ENCODE measurements around the gene PLPPR1.

DNA sequence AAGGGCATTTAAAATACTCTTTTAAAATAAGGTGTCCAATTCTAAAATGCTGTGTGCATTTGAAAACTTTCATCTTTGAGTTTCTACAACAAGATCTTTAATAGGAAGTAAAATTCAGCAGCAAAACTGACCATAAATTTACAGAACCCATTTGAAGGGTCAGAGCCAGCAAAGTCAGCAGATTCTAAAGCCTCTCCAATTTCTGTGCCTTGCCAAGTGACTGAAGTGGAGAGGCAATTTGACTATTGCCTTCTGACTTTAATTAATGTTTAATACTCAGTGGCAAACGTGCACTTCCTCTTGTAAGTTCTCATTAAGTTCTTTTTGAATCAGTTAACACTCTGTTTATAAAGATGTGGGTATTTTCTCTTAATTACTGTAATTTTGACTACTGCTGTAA, 201.1 kb downstream of the PLPPR1 start:
- TF ChIP-seq, protein P1, sequence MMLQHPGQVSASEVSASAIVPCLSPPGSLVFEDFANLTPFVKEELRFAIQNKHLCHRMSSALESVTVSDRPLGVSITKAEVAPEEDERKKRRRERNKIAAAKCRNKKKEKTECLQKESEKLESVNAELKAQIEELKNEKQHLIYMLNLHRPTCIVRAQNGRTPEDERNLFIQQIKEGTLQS (IDR thresholded peaks at IDR 0.05), result no peak
- TF ChIP-seq FOSL1 (IDR thresholded peaks at IDR 0.05; ENCODE audit: low read depth), result no peak
- TF ChIP-seq, protein P2, sequence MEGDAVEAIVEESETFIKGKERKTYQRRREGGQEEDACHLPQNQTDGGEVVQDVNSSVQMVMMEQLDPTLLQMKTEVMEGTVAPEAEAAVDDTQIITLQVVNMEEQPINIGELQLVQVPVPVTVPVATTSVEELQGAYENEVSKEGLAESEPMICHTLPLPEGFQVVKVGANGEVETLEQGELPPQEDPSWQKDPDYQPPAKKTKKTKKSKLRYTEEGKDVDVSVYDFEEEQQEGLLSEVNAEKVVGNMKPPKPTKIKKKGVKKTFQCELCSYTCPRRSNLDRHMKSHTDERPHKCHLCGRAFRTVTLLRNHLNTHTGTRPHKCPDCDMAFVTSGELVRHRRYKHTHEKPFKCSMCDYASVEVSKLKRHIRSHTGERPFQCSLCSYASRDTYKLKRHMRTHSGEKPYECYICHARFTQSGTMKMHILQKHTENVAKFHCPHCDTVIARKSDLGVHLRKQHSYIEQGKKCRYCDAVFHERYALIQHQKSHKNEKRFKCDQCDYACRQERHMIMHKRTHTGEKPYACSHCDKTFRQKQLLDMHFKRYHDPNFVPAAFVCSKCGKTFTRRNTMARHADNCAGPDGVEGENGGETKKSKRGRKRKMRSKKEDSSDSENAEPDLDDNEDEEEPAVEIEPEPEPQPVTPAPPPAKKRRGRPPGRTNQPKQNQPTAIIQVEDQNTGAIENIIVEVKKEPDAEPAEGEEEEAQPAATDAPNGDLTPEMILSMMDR (IDR thresholded peaks at IDR 0.05 in 2 of 3, conservative IDR thresholded peaks at IDR 0.05 in 1 of 3; ENCODE audit: borderline replicate concordance in 1 of 3, insufficient read depth in 1 of 3, low read depth in 2 of 3, low read length in 2 of 3), result no peak
- TF ChIP-seq POLR2A (IDR thresholded peaks at IDR 0.05; ENCODE audit: borderline replicate concordance, extremely low read depth, insufficient read depth, insufficient read length), result no peak
- TF ChIP-seq ZNF274 (IDR thresholded peaks at IDR 0.05; ENCODE audit: low read depth, low read length), result no peak
- no peak for TF ChIP-seq SIN3A (IDR thresholded peaks at IDR 0.05; ENCODE audit: low read depth)
- no peak for TF ChIP-seq JUND (IDR thresholded peaks at IDR 0.05)
- no peak for TF ChIP-seq YY1 (IDR thresholded peaks at IDR 0.05; ENCODE audit: extremely low read depth, insufficient replicate concordance, low read depth, low read length)
- TF ChIP-seq POLR2AphosphoS5 (IDR thresholded peaks at IDR 0.05; ENCODE audit: low read depth, low read length), result no peak
- TF ChIP-seq, protein P3, sequence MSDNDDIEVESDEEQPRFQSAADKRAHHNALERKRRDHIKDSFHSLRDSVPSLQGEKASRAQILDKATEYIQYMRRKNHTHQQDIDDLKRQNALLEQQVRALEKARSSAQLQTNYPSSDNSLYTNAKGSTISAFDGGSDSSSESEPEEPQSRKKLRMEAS (IDR thresholded peaks at IDR 0.05), result no peak
- TF ChIP-seq SP1 (IDR thresholded peaks at IDR 0.05; ENCODE audit: low read depth), result no peak
- no peak for TF ChIP-seq EGR1 (IDR thresholded peaks at IDR 0.05; ENCODE audit: low read depth)
- TF ChIP-seq CEBPB (IDR thresholded peaks at IDR 0.05; ENCODE audit: low read depth), result no peak
- no peak for TF ChIP-seq RAD21 (IDR thresholded peaks at IDR 0.05; ENCODE audit: low read depth)
